ENCODE results near the gene ZFX. TPM values are rescaled to one million over a fixed set of nuclear protein-coding genes. Genes with fewer than 3 reads are reported as not detected.

ZFX gene
- total and polyA plus RNA-seq, 9 donors, result 16.1 to 87.8 (median 80.8) TPM

DNA sequence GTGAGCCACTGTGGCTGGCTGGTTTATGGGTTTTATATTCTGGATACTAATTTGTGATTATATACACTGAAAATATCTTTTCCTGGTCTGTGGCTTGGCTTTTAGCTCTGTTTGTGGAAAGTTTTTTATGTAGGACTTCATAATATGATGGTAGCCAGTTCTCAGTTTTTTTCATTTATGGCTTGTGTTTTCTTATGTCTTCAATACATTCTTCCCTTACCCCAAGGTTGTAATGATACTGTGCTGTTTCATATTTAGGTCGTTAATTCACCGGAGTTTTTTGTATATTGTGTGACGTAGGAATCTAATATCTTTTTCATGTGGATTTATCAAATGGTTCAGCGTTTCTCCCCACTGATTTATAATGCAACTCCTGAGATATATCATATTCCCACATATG is 6.6 kb downstream of the ZFX start:
- H3K9me3 ChIP-seq, result no peaks in the 10 kb centered on the region
- DNase-seq, result no peak
- H3K36me3 ChIP-seq, result no peaks in the 10 kb centered on the region
- H3K27ac ChIP-seq, result no peak overlapping the region
- WGBS, 3 donors, result 80 to 87% (median 82%) methylated on average over 4 of the region's 4 CpGs
- intact Hi-C loops (cut with DNase I), result loop anchor here in 1 of 4 donors (10.0 kb wide), 1 partner anchor 89 kb away; no protein-coding TSS in a partner anchor
- TF ChIP-seq POLR2A (IDR thresholded peaks at IDR 0.05) (no peak), EP300 (IDR thresholded peaks at IDR 0.05) (no peak)
- TF ChIP-seq, protein P1, sequence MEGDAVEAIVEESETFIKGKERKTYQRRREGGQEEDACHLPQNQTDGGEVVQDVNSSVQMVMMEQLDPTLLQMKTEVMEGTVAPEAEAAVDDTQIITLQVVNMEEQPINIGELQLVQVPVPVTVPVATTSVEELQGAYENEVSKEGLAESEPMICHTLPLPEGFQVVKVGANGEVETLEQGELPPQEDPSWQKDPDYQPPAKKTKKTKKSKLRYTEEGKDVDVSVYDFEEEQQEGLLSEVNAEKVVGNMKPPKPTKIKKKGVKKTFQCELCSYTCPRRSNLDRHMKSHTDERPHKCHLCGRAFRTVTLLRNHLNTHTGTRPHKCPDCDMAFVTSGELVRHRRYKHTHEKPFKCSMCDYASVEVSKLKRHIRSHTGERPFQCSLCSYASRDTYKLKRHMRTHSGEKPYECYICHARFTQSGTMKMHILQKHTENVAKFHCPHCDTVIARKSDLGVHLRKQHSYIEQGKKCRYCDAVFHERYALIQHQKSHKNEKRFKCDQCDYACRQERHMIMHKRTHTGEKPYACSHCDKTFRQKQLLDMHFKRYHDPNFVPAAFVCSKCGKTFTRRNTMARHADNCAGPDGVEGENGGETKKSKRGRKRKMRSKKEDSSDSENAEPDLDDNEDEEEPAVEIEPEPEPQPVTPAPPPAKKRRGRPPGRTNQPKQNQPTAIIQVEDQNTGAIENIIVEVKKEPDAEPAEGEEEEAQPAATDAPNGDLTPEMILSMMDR (IDR thresholded peaks at IDR 0.05), result no peak
- peaks cover 16% of the 10 kb centered on the region for H3K4me1 ChIP-seq (ENCODE audit: insufficient read depth)
- H3K27me3 ChIP-seq, result no peaks in the 10 kb centered on the region
- no peak overlapping the region for H3K4me3 ChIP-seq

DNA sequence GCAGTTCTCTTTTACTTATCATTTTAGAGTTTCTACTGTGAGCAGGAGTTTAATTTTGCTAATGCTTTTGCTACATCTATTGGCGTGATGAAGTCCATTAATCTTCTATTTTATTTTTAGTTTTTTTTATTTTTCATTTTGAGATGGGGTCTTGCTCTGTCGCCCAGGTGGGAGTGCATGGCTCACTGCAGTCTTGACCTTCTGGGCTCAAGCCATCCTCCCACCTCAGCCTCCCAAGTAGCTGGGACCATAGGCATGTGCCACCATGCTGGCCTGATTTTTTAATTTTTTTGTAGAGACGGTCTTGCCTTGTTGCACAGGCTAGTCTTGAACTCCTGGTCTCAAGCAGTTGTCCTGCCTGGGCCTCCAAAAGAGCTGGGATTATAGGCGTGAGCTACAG is 9.4 kb downstream of the ZFX start:
- DNase-seq, result no peak
- Histone ChIP-seq H3K27ac (no peak overlapping the region), H3K4me1 (ENCODE audit: insufficient read depth) (peaks cover 11% of the 10 kb centered on the region), H3K27me3 (no peaks in the 10 kb centered on the region), H3K36me3 (no peaks in the 10 kb centered on the region), H3K9me3 (no peaks in the 10 kb centered on the region), H3K4me3 (no peak overlapping the region)
- intact Hi-C loops (cut with DNase I), result loop anchor here in 1 of 4 donors (10.0 kb wide), 1 partner anchor 86 kb away; no protein-coding TSS in a partner anchor
- 76 to 83% (median 77%) methylated on average over 4 of the region's 4 CpGs for WGBS, 3 donors
- TF ChIP-seq EP300 (IDR thresholded peaks at IDR 0.05) (no peak), POLR2A (IDR thresholded peaks at IDR 0.05) (no peak)
- TF ChIP-seq, protein P1 (IDR thresholded peaks at IDR 0.05), result no peak

DNA sequence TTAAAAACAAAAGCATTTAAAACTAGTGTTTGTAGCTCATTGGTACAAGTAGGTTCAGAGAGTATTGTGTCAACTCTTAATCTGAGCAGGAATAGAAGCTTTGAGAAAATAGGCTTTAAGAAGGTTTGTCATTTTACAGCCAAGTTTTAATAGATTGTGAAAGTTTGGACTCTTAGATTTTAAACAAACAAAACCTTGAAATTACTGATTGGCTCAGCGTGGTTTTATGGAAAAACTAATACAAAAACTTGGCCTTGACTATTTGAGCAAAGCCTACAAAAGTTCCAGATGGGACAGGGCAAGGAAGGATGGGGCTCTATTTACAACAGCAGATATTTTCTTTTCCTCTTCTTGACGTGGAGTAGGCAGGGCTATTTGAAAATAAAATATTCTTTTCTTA is 16.5 kb downstream of the ZFX start:
- Histone ChIP-seq H3K9me3 (no peaks in the 10 kb centered on the region), H3K27ac (peak overlapping the region in 1 of 2 donors; percentile 51), H3K27me3 (no peaks in the 10 kb centered on the region), H3K36me3 (no peaks in the 10 kb centered on the region), H3K4me3 (no peak overlapping the region), H3K4me1 (ENCODE audit: insufficient read depth) (peaks cover 12% of the 10 kb centered on the region)
- DNase-seq, result no peak
- WGBS, 3 donors, result 8 to 16% (median 15%) methylated on average over 2 of the region's 2 CpGs
- intact Hi-C loops (cut with DNase I), result loop anchor here in 1 of 4 donors (10.0 kb wide), 1 partner anchor 91 kb away; no protein-coding TSS in a partner anchor
- no peak for TF ChIP-seq POLR2A (IDR thresholded peaks at IDR 0.05)
- TF ChIP-seq, protein P1 (IDR thresholded peaks at IDR 0.05), result no peak
- TF ChIP-seq EP300 (IDR thresholded peaks at IDR 0.05), result no peak

DNA sequence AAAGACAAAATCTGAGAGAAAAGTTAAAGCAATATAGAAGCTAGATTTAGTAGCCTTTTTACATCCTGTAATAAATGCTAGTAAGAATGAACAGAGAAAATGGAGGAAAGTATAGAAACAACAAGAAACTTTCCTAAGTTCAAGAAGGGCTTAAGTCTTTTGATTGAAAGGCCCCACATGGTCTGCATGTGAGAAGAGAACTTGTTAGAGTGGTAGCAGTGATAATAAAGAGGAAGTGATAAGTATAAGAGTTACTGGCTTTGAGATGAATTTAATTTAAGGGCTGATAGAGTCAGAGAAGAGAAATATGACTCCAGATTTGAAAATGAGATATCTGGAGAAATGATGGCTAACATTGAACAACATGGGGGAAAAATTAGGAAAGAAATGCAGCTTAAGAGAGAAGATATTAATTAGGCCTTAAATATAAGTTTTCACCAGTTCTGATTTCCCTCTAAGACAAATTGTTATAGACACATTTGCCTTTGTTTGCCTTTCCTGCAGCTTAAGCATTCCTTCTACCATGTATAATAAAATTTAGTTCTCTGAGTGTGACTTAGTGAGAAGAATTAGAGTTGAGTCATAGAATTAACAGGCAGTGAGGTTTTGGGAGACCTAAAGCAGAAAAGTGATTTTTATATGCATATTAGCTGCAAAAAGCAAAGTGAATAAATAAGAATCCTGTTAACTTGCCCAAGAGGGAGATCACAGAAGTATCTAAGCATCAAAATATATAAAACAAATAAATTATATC is 18.4 kb downstream of the ZFX start:
- Histone ChIP-seq H3K4me1 (ENCODE audit: insufficient read depth) (peaks cover 9% of the 10 kb centered on the region), H3K27me3 (no peaks in the 10 kb centered on the region), H3K4me3 (no peak overlapping the region), H3K36me3 (no peaks in the 10 kb centered on the region), H3K9me3 (no peaks in the 10 kb centered on the region), H3K27ac (no peak overlapping the region)
- no peak for DNase-seq
- intact Hi-C loops (cut with DNase I), result loop anchor here in 1 of 4 donors (10.0 kb wide), 1 partner anchor 93 kb away; no protein-coding TSS in a partner anchor
- TF ChIP-seq, protein P1 (IDR thresholded peaks at IDR 0.05), result no peak
- TF ChIP-seq POLR2A (IDR thresholded peaks at IDR 0.05) (no peak), EP300 (IDR thresholded peaks at IDR 0.05) (no peak)

Measured in ovary (tissue), 9 donors.